Limb (tissue), 2 donors: Measurements from ENCODE around the gene SCAND1.
A peak's percentile ranks its signal among the peaks of the same experiment; 100 is the strongest.
"Not testable (repeated sequence)": the region's sequence is repeated elsewhere in the genome, so short reads cannot be mapped to it uniquely, and the experiment has no call there.

Source experiments
- DNase-seq, 2 donors: peaks; one replicate each; pipeline ENCODE4 v3.0.0-alpha.2; 2016; ENCODE audit errors: extremely low spot score in 2 of 2

SCAND1 gene

DNA sequence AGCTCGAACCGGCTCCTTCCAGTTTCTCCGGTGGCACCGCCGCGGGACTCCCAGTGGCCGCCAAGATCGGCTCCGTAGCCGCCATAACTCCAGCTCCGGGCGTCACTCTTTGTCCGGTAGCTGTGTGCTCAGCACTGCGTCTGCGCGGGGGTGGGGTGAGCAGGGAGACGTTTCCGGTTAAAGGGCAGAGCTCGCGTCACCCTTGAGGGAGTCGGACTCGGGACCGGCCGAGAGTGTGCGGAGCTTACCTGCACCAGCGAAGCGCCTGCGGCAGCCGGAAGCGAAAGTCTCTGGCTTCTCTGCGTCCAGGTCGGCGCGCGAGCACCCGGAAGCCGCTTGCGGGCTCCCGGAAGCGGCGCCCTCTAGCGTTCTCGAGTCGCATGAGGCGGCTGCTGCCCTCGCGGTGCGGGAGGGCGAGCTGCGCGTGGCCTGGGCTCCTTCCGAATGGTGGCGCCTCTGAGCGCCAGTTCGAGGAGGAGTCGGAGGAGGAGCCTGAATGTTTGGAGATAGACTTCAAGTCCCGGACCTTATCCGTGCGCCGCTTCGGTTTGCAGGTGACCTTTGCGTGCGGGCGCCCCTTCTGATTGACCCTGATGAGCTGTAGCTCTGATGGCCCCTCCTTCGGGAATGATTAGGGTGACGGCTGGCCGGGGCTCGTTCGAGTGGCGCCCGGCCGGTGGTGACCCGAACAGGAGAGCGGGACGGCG is at the start of gene SCAND1:
SCAND1 (minus strand) TSS at position 303 of the 707 bp plus-strand sequence; CDS start at position 85, 218 bp downstream.
- DNase-seq = peak; percentile 97 to 98

DNA sequence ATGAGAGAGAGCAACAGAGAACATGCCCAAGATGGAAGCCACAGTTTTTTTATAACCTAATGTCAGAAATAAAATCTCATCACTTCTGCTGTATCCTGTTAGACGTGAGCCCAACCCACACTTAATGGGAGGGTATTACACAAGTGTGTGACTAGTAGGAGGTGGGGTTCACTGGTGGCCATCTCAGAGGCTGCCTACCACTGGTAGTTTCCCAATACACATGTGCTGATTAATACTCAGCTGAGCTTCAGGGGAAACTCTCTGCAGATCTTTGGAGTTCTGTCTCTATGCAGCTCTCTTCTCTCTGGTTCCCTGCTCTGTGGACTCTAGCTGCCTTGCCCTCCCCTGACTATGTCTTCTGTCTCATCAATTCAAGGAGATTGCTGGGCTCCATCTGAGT is 49.7 kb upstream of the SCAND1 start:
- no peak for DNase-seq

DNA sequence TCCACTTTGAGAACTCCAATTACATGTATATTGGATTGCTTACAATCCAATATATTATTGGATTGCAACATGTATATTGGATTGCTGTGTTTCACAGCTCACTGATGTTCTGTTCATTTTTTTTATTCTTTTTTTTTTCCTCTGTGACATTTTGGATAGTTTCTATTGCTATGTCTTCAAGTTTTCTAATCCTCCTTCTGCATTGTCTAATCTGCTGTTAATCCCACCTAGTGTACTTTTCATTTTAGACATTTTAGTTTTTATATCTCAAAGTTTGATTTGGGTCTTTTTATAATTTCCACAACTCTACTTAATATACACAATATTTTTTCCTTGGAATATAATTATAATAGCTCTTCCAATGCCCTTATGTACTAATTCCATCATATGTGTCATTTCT is 48.6 kb upstream of the SCAND1 start:
- no peak for DNase-seq

DNA sequence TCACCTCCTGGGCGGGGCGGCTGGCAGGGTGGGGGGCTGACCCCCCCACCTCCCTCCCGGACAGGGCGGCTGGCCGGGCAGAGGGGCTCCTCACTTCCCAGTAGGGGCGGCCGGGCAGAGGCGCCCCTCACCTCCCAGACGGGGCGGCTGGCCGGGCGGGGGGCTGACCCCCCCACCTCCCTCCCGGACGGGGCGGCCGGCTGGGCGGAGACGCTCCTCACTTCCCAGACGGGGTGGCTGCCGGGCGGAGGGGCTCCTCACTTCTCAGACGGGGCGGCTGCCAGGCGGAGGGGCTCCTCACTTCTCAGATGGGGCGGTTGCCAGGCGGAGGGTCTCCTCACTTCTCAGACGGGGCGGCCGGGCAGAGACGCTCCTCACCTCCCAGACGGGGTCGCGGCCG is 47.0 kb upstream of the SCAND1 start:
- not testable (repeated sequence) for DNase-seq

DNA sequence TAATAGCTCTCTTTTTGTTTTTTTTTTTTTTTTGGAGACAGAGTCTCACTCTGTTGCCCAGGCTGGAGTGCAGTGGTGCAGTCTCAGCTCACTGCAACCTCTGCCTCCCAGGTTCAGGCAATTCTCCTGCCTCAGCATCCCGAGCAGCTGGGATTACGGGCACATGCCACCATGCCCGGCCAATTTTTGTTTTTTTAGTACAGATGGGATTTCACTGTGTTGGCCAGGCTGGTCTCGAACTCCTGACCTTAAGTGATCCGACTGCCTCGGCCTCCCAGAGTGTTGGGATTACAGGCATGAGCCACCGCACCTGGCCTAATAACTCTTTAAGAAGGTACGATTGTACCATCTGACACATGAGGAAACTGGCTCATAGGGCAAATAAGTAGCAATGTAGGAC is 42.2 kb upstream of the SCAND1 start:
- not testable (repeated sequence) for DNase-seq

DNA sequence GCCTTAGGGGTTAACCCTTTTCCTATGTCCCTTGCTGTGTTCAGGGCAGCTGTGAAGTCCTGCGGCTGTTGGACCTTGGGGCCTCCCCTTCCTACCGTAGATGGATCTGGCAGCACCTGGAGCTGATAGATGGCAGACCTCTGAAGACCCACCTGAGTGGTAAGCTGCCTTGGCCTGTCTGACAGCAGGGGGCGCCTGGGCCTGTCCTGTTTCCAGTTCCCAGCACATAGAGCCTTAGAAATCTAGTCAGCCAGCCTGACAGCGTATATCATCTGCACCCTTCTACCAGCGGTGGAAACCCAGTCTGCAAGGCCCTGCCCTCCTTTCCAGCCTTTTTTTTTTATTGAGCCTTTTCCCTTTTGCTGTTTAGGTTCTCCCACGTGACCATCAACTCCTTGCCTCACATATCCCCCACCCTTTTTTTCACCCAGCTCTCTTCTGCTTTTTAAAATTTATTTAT is 40.7 kb upstream of the SCAND1 start:
- peak; percentile 82 to 88 for DNase-seq

DNA sequence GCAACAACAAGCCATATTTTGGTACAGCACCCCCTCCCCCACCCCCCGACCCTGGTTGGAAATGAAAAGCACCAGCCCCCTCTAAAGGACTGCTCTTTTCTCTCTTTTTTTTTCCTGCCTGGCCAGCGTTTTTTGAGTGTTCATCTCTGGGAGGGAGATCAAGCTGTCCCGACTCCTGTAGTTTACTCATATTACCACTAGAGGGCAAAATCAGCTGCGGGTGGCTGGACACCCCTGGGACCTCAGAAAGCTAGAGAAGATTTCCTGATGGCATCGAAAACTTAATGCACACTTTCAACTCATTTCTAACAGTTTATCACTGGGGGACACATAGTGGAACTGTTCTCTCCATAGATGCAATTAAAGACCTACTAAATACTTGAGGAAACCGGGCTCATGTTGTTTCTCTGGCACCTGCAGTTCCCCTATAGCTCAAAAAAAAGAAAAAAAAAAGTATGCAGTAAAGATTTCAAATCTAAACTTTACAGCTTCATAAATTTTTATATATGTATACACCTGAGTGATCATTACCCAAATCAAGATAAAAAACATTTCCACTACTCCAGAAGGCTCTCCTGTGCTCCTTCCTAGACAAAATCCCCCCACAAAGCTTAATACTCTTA is 38.5 kb upstream of the SCAND1 start:
- peak; percentile 44 to 76 for DNase-seq

DNA sequence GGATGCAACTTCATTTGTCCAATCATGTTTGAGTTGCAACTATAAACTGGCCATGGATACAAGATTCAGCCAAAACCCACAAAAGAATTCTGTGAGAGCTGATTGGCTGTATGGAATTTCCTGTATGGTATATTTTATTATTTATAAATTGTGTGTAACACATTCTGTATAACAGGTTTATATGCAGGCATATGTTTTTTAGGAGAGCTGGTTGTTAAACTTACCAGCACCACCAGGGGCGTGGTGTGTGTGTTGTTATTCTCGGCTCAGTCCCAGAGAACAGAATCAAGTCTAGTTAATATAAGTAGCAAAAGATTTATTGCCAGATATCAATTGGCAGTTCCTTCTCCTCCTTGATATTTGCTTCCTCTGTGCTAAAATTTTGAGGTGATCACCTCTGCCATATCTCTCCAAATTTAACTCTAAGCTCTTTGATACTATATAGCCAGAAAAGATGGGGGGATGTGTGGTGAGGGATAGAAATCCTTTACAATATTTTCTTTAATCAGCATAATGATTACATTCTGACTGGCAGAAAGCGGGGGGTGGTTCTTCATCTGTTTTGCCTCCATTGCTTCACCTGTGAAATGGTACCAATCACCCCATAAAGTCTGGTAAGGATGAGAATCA is 37.0 kb upstream of the SCAND1 start:
- DNase-seq = peak; percentile 30 to 40

DNA sequence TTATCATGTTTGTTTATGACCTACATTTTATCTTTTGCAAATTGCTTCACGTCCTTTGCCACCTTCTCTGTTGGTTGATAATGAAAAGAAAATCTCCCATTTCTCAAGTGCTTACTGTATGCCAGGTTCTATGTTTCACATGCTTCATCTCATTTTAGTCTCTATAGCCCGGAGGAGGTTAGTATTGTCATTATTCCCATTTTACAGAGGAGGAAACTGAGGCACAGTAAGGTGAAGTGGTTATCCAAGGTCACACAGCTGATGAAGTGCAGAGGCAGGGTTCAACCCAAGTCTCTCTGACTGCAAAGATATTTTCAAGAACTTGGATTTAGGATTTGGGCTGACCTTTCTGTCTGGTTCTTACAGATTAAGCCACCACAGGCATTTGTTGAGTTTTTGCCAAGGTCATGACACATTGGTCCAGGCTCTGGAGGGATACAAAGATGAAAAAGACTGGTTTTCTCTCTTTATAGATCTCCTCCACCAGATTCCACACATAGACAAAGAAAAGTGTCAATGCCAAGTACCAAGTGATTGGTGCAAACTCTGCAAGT is 34.7 kb upstream of the SCAND1 start:
- no peak for DNase-seq

DNA sequence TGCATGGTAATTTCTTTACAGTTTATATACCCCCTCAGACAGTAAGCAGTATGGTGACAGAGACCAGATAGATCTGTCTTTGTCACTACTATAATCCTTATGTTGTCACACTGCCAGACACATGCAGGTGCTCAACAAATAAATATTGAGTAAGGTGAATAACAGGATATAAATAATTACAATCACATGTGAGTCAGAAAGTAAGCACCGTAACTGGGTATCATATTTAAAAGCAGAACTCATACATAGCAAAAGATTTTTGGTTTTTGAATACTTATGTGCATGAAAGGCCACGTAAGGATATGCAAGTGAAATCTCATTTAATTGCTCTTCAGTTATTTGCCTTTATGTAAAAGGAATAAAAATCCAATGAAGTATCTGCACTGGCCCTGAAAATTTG is 31.5 kb upstream of the SCAND1 start:
- no peak for DNase-seq

DNA sequence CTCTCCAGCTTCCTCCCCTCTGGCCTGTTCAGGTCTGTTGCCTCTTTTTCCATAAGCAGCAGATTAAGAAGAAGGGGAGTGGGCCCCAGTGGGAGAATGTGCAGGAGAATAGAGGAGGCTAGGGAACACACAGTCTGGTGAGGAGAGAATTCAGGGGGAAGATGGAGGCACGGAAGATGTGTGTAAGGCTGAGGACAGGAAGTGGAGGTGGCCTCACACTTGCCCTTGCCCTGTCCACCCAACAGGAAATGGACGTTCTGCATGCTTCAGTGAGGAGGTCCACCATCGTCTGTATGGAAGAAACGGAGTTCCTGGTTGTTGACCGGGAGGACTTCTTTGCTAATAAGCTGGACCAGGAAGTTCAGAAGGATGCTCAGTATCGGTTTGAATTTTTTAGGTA is 30.1 kb upstream of the SCAND1 start:
- DNase-seq = no peak

DNA sequence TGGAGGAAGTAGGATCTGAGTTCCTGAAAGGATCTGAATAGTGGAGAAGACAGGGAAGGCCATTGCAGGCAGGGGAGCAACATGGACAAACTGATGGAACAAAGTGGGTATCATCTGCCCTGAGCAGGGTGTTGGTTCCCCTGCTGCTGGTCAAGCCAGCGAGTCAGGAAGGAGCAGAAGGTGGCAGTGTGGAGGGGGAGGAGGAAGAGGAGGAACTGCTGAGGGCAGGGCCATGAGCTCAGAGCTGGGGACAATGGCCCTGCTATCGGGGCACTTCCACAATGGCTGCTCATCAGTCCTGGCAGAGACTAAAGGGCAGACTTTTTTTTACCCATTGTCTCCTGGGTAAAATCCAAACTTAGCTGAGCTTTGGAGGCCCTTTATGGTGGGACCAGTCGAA is 27.7 kb upstream of the SCAND1 start:
- DNase-seq = no peak

DNA sequence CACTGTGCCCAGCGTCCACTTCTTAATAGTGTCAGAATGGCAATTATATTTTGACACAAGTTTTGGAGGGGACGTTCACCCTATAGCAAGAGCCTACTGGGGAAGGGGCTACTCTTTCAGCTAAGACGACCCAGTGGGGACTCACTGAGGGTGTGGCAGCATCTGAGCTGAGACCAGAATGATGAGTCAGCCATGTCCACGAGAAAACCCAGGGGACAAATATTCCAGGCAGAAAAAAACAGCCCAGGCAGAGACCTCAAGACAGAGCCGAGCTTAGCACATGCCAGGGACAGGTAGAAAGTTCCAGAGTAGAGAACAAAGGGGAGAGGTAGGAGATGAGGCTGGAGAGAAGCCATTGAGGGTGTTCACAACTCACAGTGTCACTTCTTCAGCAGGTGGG is 25.2 kb upstream of the SCAND1 start:
- DNase-seq = no peak

DNA sequence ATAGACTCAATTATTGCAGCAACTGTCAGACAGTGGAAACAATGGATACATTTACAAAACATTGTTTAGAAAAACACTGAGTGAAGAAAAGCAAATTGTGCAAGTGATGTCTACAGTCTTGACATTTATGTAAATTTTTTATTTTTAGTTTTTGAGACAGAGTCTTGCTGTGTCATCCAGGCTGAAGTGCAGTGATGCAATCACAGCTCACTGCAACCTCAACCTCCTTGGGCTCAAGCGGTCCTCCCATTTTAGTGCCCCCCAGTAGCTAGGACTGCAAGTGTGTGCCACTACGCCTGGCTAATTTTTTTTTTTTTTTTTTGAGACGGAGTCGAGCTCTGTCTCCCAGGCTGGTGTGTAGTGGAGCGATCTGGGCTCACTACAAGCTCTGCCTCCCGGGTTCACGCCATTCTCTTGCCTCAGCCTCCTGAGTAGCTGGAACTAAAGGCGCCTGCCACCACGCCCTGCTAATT is 23.8 kb upstream of the SCAND1 start:
- no peak for DNase-seq

DNA sequence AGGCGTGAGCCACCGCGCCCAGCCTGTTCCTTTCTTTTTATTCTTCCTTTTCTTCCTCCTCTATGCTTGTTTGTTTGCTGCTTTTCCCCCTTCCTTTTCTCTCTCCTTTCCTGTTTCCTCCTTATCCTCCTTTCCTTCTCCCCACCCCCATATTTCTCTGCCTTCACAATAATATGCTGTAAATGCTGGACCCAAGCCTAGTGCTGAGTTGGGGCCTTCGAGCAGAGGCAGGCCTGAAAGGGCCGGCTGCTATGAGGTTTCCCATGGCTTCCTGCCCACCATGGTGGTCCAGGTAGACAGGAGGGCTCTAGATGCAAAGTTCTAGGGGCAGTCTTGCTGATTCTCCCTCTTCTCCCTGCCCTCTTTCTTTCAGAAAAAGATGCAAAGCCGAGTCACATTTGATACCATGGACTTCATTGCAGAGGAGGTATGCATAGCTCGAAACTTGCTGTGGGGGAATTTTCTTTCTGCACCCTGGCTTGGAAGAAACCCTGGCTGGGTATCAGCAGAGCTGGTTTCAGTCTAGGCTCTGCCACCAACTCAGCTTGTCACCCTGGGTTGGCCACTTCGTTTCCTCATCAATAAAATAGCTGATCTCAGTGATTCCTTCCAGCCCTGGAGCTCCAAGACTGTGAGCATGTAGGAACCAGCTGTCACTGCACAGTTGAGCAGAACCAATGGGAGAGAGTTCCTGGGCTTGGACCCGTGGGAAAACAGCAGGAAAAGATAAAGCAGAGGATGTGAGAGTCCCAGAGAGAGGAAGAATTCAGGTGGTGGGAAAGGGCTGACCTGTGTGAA is 21.5 kb upstream of the SCAND1 start:
- DNase-seq = no peak

DNA sequence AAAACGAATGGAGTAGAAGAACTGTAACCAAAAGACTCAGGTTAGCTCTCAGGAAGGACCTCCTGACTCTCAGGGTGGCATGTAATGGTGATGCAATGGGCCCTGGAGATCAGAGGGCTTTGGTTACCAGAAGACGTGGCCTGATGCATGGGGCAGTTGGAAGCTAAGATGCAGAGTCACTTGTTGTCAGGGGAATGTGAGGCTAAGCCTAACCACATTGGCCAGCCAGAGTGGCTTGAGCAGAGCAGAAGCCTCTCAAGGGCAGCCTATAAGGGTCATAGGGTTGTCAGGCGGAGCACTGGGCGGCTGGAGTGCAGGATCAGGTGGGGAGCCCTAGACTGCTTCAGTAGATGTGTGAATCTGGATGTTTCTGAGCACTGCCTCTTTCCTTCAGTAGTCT is 20.0 kb upstream of the SCAND1 start:
- DNase-seq = no peak

DNA sequence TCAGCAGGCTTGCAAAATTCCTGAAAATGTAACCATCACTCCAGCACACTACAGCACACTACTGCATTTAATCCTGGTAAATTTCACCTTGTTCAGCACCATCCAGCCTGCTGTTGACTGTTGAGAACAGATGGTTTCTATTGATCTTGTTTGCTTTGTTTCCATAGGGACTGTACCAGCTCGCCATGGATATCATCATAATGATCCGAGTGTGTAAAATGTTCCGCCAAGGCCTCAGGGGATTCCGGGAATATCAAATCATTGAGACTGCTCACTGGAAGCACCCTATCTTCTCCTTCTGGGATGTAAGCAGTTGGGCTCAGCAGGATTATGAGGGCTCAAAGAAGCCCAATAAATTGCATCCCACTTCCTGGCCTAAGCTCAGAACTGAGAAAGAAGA is 18.2 kb upstream of the SCAND1 start:
- DNase-seq = no peak

DNA sequence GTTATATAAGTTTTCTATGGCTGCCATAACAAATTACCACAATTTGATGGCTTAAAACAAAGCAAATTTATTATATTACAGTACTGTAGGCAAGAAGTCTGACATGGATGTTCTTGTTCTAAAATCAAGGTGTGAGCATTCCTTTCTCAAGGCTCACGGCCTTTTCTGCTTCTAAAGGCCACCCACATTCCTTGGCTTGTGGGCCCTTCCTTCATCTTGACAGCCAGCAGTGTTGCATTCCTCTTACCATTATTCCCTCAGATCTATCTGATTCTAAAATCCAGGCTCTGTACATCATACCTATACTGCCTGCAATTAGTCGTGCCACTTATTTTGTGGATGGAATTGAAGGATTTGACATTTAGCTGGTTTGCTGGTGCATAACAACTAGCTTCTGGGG is 17.7 kb upstream of the SCAND1 start:
- DNase-seq = no peak

DNA sequence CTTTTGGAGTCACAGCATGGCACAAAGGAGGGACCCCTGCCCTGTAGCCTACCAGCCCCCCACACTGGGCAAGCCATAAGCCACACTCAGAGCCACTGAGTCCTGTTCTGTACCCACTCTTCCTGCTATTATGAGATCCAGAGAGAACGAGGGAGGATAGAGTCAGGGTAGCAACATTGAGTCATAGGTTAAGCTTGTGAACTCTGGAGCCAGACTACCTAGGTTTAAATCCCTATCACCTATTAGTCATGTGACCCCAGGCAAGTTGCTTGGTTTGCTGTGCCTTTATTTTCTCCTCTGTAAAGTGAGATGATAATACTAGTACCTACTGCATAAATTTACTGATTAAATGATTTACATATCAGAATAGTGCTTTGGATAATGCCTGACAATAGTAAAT is 14.6 kb upstream of the SCAND1 start:
- DNase-seq = no peak

DNA sequence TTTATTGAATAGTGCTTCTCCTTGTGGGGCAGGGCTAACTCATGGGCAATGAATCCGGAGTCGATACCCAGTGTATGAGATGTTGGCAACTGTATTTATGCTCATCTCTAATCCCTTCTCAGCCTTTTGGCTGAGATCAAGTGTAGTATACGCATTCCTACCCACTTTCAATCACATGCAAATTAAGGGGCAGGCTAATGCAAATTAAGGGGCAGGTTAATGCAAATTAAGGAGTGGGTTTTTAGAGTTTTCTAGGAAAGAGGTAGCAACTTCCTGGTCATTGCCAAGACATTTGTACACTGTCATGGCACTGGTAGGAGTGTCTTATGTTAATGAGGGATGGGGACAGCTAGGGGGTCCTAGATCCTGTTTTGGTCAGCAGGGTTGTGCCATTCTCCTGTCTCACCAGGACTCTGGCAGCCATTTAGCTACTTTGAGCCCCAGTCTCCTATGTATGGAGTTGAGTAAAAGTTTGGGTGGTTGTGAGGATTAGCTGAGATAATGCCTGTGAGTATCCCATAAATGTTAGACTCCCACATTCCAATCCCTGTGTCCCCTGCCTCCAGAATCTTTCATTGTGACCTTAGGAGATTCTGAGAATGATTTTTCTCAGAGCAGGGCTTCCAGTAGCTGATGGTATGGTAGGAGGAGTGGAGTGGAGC is 13.8 kb upstream of the SCAND1 start, which contains the start of gene CNBD2:
CNBD2 (plus strand) TSS at position 612 of the 662 bp plus-strand sequence. CDS start 173 bp downstream, outside the sequence.
- DNase-seq = no peak

DNA sequence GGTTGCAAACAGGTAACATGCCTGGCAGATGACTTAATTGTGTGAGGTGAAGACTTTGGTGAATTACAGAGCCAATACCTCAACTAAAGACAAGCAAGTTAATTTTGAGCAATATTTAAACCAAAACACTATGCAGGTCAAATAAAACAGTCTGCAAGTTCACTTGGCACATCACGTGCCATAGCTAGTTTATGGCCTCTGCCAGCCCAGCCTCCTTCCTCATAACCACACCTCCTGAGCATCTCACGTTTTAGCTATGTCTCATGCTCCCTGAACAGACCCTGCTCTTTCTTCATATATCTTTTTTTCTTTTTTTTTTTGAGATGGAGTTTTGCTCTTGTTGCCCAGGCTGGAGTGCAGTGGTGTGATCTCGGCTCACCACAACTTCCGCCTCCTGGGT is 9.6 kb upstream of the SCAND1 start:
- no peak for DNase-seq
